Stimulated activated CD8-positive, alpha-beta memory T cell treated with anti-CD3 and anti-CD28 coated beads, Interleukin-2, amount 100 ng/mL, for 48 hours (primary cell): ENCODE measurements around the gene PCDHGA6.
A peak's percentile ranks its signal among the peaks of the same experiment; 100 is the strongest.
"Not testable (repeated sequence)": the region's sequence is repeated elsewhere in the genome, so short reads cannot be mapped to it uniquely, and the experiment has no call there.

Experiments
- DNase-seq, 2 donors: peaks; one replicate each; pipeline ENCODE4 v3.0.0-alpha.2; 2020; ENCODE audit warnings: low read depth in 2 of 2

PCDHGA6 gene

GRCh38 chr5:141392429-141393198 is 18.9 kb downstream of the PCDHGA6 start, which contains the start of gene PCDHGA8:
Gene PCDHGA8, plus strand, starts transcription at chr5:141392633. Its CDS starts 181 bp downstream, at chr5:141392814.
- DNase-seq: no peak

GRCh38 chr5:141393267-141393666 is 19.6 kb downstream of the PCDHGA6 start:
- DNase-seq: no peak

GRCh38 chr5:141394401-141395187 is 20.9 kb downstream of the PCDHGA6 start:
- not testable (repeated sequence) for DNase-seq

- DNase-seq: not testable (repeated sequence)
Observed at GRCh38 chr5:141397756-141398551, 24.3 kb downstream of the PCDHGA6 start, which contains the start of gene PCDHGB5. Gene PCDHGB5, plus strand, starts transcription at chr5:141397947. Its CDS starts 181 bp downstream, at chr5:141398128.

- DNase-seq: no peak
Observed at GRCh38 chr5:141398608-141399007, 24.9 kb downstream of the PCDHGA6 start.

GRCh38 chr5:141399555-141400258 is 26.0 kb downstream of the PCDHGA6 start:
- DNase-seq: no peak

- no peak for DNase-seq
Observed at GRCh38 chr5:141402553-141403243, 29.0 kb downstream of the PCDHGA6 start, which contains the start of gene PCDHGA9. Gene PCDHGA9, plus strand, starts transcription at chr5:141402778. Its CDS starts 175 bp downstream, at chr5:141402953.

GRCh38 chr5:141403387-141403786 is 29.7 kb downstream of the PCDHGA6 start:
- no peak for DNase-seq

- not testable (repeated sequence) for DNase-seq
Observed at GRCh38 chr5:141407790-141408505, 34.3 kb downstream of the PCDHGA6 start, which contains the start of gene PCDHGB6. Gene PCDHGB6, plus strand, starts transcription at chr5:141408021. Its CDS starts 182 bp downstream, at chr5:141408203.

- no peak for DNase-seq
Observed at GRCh38 chr5:141409598-141410306, 36.1 kb downstream of the PCDHGA6 start.

GRCh38 chr5:141411575-141411974 is 37.9 kb downstream of the PCDHGA6 start:
- DNase-seq: no peak

- DNase-seq: peak in 1 of 2 donors; percentile 26
Observed at GRCh38 chr5:141412854-141413539, 39.3 kb downstream of the PCDHGA6 start, which contains the start of gene PCDHGA10. Gene PCDHGA10, plus strand, starts transcription at chr5:141412987. Its CDS starts 189 bp downstream, at chr5:141413176.

GRCh38 chr5:141413540-141414069 is 39.9 kb downstream of the PCDHGA6 start:
- DNase-seq: no peak

- not testable (repeated sequence) for DNase-seq
Observed at GRCh38 chr5:141414548-141415274, 41.0 kb downstream of the PCDHGA6 start.

- DNase-seq: not testable (repeated sequence)
Observed at GRCh38 chr5:141415275-141415618, 41.6 kb downstream of the PCDHGA6 start.

GRCh38 chr5:141417494-141418172 is 43.9 kb downstream of the PCDHGA6 start, which contains the start of gene PCDHGB7:
Gene PCDHGB7, plus strand, starts transcription at chr5:141417677. Its CDS starts 183 bp downstream, at chr5:141417860.
- DNase-seq: peak; percentile 37 to 51
